GM19240 (cell line): ENCODE data around the gene KCNAB1.
"Not testable (repeated sequence)": the region's sequence is repeated elsewhere in the genome, so short reads cannot be mapped to it uniquely, and the experiment has no call there.

ENCODE experiments used
- DNase-seq: peaks from one replicate; pipeline ENCODE4 v3.0.0; 2011; ENCODE audit warnings: low spot score; ENCODE audit not compliant: insufficient read length

Gene KCNAB1

DNA sequence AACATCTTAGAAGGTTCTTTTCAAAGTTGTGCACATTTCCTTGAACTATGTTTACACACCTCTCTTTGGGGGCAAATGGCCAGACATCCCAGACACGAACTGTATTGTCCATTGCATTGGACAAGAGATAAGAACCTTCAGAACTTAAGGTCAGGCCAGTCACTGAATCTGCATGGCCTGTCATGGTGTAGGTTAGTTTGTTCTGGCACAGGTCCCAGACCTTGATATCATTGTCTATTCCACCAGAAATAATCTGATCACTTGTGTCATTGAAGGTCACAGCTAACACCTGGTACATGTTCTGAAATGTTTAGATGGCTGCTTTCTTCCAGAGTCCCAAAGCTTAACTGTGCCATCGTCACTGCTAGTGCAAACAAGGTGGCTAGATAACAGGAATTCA is 55.7 kb downstream of the KCNAB1 start:
- DNase-seq, result no peak

GRCh38 chr3:156176629-156177210 is 56.3 kb downstream of the KCNAB1 start:
- no peak for DNase-seq

DNA sequence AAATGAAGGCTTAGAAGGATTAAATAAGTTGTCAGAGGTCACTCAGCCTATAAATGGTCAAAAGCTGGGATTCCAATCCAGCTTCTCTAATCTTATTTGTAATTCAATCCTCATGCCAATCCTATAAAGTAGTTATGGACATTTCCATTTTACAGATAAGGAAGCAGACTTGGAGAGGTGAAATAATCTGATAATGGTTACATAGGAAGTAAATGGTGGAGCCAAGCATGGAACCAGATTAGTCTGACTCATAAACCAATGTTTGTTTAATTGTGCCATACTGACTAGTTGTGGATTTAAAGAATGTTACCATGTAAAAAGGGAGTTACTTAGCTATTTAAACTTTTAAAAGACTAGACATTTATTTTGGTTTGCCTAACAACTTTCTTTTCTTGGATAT is 59.7 kb downstream of the KCNAB1 start:
- no peak for DNase-seq

DNA sequence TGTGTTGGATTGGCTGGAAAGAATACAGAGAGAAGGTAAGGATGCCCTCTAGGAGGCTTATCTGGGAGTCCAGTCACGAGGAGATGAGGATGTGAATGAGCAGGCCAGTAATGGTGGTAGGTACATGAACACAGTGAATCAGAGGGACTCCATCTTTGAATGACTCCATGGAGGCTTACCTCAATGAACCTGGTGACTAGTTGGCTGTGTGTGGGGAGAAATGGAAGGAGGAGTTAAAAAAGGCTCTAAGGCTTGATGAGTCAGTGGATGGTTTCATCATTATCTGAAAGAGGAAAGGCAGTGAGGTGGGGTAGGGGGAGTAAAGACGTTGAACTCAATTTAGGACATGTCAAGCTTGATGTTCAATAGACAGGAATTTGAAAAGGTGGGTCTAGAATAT is 61.1 kb downstream of the KCNAB1 start:
- DNase-seq, result no peak

DNA sequence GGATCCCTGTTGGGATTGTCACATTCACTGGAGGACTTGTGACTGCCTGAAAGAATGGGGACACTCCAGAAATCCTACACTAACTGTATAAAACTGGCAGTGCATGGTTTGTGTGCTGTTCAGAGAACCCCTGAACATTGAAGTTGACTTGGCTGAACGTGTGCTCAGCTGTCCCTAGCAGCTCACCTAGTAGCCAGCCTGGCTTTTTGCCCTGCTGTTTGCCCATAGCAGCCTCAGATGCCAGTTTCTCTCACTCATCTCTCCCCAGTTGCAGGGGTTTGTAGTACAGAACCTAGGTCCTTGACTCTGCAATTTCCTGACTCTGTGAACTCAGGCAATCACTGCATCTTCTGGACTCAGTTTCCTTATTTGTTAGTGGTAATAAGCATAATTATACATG is 63.0 kb downstream of the KCNAB1 start:
- no peak for DNase-seq

DNA sequence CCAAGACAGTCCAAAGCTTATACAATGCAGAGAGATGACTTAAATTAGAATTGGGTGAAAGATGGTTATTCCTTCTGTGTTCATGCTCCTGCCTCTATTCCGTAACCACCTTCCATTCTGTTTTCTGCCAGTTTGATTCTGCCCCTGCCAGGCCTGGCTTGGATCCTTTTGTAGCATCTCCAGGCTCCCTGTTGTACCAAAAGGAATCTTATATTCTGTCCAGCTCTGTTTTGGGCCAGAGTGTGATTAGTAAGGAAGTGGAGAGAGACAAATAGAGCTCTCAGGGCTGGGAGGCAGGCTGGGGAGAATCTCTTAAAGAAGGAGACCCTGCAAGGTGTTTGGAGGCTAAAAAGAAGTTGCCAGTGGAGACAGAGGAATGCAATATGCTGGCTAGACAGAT is 63.8 kb downstream of the KCNAB1 start:
- DNase-seq, result no peak

GRCh38 chr3:156187146-156187769 is 66.9 kb downstream of the KCNAB1 start:
- no peak for DNase-seq

DNA sequence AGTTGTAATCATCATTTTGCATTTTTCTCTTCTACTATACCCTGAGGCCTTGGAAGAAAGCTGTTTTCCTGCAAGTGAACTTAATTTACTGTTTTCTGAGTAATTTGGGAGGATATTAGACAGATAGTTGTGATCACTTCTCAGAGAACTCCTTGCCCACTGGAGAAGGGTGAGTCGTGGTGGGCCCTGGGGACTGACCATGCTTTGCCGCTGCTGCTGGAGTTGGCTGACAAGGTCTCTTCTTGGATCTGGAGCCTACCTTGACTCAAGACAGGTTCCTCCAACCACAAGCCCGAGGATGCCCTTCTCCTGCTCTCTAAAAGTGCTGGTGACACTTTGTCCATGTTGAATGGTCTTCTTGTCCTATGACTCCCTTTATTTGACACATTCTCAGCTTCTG is 68.4 kb downstream of the KCNAB1 start:
- DNase-seq, result no peak

DNA sequence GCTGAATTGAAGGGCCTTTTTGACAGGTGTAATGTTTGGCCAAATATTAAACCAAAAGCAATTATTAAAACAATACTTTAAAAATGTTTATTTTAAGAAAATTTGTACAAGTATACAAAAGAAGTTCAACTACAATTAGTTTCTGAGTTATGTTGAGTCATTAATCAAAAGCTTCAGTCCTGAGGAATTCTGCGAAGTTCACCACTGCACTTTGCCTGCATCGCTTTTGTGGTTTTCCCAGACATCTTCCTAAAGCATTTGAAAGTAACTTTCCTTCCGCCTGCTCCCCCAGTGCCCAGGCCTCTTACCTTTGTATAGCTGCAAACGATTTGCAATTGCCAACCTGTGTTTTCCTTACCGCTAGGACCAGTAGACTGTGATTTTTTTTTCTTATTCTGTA is 69.5 kb downstream of the KCNAB1 start:
- no peak for DNase-seq

- not testable (repeated sequence) for DNase-seq
Measured at GRCh38 chr3:156194945-156195344, 74.6 kb downstream of the KCNAB1 start.

DNA sequence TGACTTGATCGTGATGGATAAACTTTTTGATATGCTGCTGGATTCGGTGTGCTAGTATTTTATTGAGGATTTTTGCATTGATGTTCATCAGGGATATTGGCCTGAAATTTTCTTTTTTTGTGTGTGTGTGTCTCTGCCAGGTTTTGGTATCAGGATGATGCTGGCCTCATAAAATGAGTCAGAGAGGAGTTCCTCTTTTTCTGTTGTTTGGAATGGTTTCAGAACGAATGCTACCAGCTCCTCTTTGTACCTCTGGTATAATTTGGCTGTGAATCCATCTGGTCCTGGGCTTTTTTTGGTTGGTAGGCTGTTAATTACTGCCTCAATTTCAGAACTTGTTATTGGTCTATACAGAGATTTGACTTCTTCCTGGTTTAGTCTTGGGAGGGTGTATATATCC is 76.8 kb downstream of the KCNAB1 start:
- not testable (repeated sequence) for DNase-seq

- DNase-seq, result no peak
Measured at GRCh38 chr3:156201411-156202405, 81.3 kb downstream of the KCNAB1 start.

DNA sequence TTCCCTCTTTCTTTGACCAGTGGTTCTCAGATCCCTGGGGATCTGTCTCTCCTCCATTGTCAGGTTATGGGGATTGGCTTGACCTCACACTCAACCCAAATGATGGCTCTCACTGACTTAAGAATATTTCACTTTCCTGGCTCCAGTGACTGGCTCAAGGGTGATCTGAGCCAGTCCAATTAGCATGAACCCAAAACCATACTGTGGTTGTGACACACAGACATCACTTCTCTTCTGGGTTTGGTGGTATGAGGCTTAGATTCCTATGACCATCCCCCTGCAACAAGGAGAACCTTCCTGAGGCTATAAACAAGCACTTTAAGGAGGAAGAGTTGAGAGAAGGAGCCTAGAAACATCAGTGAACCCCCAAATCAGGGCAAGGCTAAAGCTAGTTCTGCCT is 85.8 kb downstream of the KCNAB1 start:
- DNase-seq, result no peak

- no peak for DNase-seq
Measured at GRCh38 chr3:156207802-156208685, 87.7 kb downstream of the KCNAB1 start.

- no peak for DNase-seq
Measured at GRCh38 chr3:156209631-156210335, 89.4 kb downstream of the KCNAB1 start.

GRCh38 chr3:156211583-156211982 is 91.2 kb downstream of the KCNAB1 start:
- no peak for DNase-seq

- no peak for DNase-seq
Measured at GRCh38 chr3:156214676-156215075, 94.3 kb downstream of the KCNAB1 start.

- DNase-seq, result no peak
Measured at GRCh38 chr3:156215751-156216150, 95.4 kb downstream of the KCNAB1 start.

DNA sequence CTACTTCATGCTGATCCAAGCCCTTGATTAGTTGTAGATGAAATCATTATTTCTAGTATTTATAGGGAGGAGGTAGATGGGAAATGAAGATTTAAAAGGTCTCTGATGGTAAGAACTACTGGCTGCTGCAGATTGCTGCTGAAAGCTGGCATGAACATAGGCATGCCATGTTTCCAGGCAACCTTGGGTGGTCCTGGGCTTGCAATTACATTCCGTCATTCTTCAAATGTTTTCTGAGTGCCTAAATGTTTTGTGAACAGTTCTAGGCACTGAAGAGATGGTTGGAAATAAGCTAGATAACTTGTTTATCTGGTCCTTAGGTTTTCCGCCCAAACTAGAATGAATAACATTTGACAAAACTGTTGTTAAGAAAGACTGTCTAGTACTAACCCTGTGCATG is 95.8 kb downstream of the KCNAB1 start:
- DNase-seq, result no peak

- DNase-seq, result no peak
Measured at GRCh38 chr3:156216852-156217251, 96.5 kb downstream of the KCNAB1 start.
